Tongue (tissue), 2 donors: ENCODE results near the gene FNDC5. TPM values are rescaled to one million over a fixed set of nuclear protein-coding genes. Genes with fewer than 3 reads are reported as not detected.

ENCODE experiments used
- DNase-seq: peaks from one replicate; pipeline ENCODE4 v3.0.0-alpha.2; 2015
- total RNA-seq: library from RNA; depleted of rRNA; stranded (reverse); fragments of >200 nt; gene quantifications from one replicate; pipeline ENCODE4 v1.2.3, GENCODE V29; 2014

FNDC5 gene
- total RNA-seq, 1 donor from 2014 or later, result 125 TPM

- no peak for DNase-seq
Measured at GRCh38 chr1:32884032-32884372, 13.3 kb upstream of the FNDC5 start.

DNA sequence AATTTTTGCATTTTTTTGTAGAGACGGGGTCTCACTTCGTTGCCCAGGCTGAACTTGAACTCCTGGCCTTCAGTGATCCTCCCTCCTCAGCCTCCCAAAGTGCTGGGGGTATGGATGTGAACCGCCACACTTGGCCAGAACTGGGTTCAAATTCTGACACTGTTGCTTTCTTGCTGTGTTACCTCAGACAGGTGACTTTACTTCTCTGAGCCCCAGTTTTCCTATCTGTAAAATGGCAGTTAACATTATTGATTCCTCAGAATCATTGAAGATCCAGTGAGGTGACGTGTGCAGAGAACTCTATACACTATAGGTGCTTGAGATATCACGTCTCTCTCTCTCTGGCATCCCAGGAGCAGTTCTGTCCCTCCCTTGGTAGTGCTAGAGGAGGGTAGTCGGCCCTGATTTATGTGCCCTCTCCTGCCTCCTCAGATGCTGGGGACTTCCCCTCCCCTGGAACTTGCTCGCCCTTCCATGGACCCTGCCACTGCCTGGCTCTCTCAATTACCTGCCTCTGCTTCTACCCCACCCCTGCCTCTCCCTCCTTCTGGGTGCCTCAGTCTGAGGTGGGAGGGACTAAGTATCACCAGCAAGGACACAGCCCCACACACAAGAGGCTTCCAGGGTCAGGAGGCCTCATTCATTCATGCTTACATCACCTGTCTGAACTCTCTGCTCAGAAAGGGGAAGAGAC, 12.8 kb upstream of the FNDC5 start:
- no peak for DNase-seq

DNA sequence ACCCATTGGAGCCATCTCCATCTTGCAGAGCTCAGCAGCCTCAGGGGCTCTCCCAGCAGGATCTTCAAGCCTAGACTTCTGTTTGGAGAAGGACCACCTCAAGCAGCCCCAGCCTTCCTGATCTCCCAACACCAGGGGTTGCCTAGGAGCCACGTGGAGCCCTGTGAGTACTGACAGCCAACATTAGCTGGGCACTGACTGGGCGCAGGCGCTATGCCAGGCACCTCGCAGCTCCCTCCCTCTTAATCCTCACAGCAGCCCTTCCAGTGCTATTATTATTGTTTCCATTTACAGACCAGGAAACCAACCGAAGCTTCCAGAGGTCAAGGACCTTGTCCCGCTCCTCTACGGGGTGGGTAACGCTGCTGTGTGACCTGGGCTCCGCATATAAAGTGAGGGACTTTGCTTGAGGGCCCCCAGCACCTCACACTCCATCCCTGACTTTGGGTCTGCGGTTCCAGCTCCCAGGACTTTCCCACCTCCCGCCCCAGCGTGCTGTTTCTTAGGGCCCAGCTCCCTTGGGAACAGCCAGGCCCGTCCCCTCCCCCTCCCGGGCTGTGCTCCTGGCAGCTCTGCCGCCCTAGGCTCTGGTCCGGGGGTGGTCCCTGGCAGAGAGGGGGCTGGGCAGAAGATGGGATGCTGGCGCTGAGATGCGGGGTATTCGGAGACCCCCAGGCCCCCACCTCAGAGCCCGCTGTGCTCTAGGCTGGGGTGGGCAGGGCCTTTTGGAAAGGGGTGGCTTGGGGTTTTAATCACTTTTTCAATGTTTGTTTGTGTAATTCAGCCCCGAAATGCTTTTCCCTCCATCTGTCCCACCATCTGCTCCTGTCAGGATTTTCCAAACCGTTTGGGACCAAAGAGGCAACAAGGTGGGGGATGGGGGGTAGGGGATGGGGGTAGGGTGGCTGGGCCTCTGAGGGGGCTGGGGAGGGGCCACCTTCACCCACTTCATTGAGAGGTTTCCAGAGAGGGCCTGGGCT, 11.4 kb upstream of the FNDC5 start:
- DNase-seq, result peak; percentile 19

DNA sequence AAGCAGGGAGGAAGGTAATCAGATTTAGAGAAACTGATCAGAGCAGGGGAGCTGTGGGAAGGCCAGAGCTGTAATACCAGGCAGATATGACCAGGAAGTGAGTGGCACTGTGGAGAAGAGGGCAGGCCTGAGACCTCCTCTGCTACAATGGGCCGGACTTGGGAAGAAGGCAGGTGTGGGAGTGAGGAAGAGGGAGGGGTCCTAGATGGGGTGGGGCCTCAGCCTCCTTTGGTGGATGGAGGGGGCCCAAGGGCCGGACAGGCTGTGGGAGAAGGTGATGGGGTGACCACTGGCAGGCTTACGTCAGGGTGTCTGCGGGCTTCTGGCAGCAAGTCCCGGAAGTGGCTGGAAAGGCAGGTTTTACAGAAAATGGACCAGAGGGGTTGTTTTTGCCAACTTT, 10.6 kb upstream of the FNDC5 start:
- no peak for DNase-seq

DNA sequence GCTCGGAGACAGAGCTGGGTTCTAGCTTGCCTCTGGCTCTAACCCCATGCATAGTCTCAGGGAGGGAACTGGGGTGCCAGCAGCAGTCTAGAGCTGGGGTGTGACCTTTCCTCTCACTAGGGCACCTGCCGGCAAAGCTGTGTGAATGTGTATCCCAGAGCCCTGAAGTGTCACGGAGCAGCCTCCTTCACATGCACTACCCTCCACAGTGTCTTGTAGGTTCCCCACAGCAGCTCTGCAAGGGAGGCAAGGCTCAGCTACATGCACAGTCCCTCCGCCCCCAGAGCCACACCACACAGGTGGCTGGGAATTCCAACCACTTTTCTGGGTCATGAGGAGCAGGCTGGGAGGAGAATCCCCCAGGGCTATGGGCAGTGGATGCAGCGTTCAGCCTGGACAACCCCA, 7.9 kb upstream of the FNDC5 start:
- DNase-seq, result no peak

GRCh38 chr1:32878183-32878582, 7.5 kb upstream of the FNDC5 start:
- DNase-seq, result no peak

DNA sequence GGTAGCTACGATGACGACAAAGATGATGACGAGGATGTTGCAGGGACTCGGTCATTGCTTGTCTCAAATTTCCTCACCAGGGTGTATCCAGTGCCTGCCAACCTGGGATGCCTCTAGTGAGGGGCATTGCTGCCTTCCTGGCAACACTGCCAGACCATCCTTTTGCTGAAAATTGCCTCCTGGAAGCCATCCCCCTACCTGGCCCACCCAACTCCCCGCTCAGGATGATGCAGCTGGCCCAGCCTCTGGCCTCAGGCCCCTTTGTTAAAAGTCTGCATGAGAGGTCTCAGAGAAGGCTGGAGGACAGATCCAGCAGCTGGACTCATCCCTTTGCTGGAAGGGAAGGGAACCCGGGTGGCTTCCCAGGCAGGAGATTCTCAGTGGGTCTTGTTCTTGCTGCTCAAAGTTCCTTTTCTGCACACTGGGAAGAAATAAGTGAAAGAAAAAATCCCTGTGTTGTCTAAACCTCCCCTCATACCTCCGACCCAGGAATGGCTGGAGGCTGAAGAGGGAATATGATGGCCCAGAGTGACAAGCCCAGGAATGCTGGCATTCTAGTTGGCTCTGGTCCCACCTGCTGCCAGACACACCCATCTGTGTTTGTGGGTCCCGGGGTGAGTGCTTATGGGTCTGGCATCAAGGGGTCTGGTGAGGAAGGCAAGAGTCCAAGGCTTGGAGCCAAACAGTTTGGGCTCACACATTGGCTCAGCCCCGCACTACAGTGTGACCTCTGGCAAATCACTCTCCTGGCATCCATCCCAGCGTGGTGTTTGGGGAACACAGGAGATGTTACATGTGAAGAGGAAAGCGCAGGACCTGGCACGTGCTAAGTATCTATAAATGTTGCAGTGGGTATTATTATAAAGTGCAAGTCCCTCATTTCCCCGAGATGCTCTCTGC, 6.7 kb upstream of the FNDC5 start:
- DNase-seq, result peak; percentile 47

GRCh38 chr1:32876341-32877210, 5.9 kb upstream of the FNDC5 start:
- DNase-seq, result peak; percentile 42

GRCh38 chr1:32874860-32875752, 4.4 kb upstream of the FNDC5 start:
- no peak for DNase-seq

- DNase-seq, result no peak
Measured at GRCh38 chr1:32873484-32873883, 2.8 kb upstream of the FNDC5 start.

DNA sequence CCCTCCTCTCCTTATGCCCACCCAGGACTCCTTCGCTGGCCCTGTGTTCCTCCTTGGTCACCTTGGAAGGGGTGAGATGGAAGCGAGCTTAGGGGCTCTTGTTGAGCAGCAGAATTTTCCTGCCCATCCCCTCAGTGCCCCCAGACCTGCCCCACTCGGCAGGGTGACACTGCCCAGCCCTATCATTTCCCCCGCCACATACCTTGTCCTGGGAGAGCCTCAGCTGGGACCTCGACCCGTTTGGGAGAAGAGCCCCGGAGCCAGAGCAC, 1.4 kb upstream of the FNDC5 start:
- DNase-seq, result no peak

DNA sequence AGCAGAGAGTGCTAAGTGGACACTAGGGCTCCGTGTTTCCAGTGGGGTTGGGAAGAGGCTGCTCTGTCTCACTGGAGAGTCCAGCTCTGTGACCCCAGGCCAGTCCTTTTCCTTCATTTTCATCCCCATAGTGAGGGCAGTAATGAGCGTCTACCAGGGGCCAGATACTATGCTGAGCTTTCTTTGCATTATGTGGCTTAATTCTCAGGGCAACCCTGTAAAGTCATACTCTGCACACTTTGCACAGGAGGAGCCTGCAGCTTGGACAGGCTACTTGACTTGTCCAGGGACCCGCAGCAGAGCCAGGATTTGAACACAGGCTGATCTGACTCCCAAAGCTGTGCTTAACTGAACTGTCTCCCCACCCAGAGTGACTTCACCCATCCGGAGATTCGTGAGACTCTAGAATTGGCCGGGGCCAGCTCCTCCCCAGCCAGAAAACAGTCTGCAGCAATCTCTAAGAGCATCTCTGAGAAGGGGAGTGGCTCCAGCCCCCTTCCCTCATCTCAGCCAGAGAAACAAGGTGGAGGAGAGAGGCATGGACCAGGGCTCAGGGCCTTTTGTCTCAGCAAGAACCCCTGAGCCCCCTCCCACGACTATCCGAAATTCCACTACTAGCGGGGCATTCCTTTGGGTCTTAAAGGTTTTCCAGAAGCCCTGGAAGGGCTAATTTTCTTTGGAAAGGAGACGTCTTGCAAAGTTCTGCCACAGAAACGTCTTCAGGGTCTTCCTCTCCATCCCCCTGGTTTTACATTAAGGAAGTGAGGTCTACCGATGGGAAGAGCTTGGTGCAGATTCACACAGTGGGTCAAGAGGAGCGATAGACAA, 866 bp upstream of the FNDC5 start:
- DNase-seq, result peak; percentile 78

DNA sequence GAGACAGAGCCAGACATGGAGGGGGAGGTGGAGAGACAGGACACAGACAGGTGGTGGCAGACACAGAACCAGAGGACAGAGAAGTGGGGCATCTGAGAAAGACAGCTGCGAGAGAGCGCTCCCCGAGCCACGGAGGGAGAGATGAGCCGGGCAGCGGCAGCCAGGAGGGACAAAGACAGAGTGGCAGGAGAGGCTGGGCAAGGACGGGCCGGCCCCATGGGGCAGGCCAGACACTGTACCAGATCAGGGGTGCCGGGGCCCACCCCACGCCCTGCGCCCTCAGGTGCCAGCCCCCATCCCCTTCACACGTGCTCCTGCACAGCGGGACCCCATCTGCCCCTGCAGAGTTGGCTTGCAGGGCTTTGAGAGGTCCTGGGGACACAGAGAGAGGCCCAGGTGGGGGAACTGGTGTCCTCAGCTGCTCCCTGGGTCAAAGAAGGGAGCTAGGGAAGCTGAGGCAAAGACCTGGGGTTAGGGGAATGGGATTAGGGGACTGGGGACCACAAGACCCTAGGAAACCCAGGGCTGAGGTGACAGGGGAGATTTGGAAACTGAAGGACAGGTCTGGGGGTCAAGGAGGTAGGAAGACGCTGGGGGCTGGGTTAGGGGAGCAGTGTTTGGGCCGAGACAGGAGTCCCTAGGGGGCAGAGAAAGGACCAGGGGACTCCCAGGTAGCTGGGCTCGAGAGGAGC, 643 bp downstream of the FNDC5 start:
- peak; percentile 76 for DNase-seq

GRCh38 chr1:32868806-32869455, 1.8 kb downstream of the FNDC5 start:
- DNase-seq, result no peak

DNA sequence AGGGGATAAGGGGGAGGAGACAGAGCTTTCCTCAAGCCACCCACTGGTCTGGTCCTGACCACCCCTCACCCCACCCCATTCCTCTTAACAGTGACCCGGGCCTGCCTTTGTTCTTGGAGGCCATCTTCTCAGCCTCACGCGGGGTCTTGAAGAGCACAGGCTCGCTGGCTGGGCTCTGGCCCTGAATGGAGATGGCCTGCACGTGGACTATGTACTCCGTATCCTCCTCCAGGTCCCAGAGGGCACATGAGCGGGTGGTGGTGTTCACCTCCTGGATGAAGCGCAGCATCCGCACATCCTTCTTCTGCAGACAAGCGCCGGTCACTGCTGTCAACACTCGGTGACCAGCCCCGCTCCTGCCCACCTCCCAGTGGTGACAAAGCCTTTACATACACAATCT, 2.6 kb downstream of the FNDC5 start:
- DNase-seq, result no peak

DNA sequence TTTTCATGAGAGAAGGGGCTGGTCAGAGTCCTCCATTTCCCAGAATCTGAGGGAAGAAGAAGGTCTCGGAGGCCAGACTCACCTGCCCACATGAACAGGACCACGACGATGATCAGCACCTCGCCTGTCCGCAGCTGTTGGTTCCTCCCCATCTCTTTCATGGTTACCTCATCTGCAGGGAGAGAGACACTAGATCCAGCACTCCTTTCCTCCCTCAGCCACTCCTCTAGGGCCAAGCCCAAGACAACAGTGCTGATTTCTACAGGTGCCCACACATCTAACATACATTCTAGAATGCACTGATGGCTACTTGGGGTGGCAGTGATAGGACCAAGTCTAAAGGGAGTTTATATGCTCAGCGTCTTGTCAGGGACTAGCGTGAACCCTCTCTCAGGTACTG, 3.0 kb downstream of the FNDC5 start:
- no peak for DNase-seq

- no peak for DNase-seq
Measured at GRCh38 chr1:32867151-32867550, 3.6 kb downstream of the FNDC5 start.

DNA sequence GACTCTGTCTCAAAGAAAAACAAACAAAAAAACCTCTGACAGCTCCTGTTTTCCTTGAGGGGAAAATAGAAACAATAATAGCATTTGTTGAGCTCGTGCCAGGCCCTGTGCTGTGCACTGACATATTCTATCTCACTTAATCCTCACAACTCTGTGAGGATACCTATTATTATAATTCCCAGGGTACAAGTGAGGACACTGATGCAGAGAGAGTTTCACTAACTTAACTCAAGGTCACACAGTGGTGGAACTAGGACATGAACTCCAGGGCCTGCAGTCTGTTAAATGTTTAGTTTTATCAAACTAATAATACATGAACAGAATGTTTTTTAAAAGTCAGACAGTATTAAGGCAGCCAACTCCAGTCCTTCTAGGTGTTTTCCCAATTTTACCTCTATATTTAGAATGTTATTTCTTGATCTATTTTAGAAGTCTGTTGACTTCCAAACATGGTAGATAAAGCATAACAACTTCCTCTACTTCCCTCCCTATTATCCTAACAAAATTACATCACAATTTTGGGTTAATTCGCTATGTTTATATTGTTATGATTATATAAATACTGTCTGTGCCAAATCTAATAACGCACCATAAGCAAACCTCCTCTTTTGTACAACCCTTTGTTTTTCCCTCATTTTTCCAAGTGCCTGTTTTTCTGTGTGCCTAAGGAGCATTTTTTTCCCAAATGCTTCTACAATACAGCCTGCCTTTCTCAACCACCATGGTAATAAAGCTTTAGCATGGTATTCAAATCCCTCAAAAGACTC, 4.9 kb downstream of the FNDC5 start:
- DNase-seq, result no peak
